Measurements from ENCODE around the gene PRXL2A. TPM values are rescaled to one million over a fixed set of nuclear protein-coding genes. Genes with fewer than 3 reads are reported as not detected.
"Not testable (repeated sequence)": the region's sequence is repeated elsewhere in the genome, so short reads cannot be mapped to it uniquely, and the experiment has no call there.

PRXL2A gene
- total RNA-seq, 1 donor from 2014 or later = 26.5 TPM

- DNase-seq (ENCODE audit: low spot score) = no peak
Measured at GRCh38 chr10:80411267-80411668, 2.9 kb downstream of the PRXL2A start.

- DNase-seq (ENCODE audit: low spot score) = peak; percentile 47
Measured at GRCh38 chr10:80411681-80412220, 3.4 kb downstream of the PRXL2A start.

- DNase-seq (ENCODE audit: low spot score) = peak; percentile 35
Measured at GRCh38 chr10:80412486-80412885, 4.1 kb downstream of the PRXL2A start.

- DNase-seq (ENCODE audit: low spot score) = peak; percentile 86
Measured at GRCh38 chr10:80413271-80413996, 5.1 kb downstream of the PRXL2A start.

- DNase-seq (ENCODE audit: low spot score) = no peak
Measured at GRCh38 chr10:80414142-80414895, 6.0 kb downstream of the PRXL2A start.

DNA sequence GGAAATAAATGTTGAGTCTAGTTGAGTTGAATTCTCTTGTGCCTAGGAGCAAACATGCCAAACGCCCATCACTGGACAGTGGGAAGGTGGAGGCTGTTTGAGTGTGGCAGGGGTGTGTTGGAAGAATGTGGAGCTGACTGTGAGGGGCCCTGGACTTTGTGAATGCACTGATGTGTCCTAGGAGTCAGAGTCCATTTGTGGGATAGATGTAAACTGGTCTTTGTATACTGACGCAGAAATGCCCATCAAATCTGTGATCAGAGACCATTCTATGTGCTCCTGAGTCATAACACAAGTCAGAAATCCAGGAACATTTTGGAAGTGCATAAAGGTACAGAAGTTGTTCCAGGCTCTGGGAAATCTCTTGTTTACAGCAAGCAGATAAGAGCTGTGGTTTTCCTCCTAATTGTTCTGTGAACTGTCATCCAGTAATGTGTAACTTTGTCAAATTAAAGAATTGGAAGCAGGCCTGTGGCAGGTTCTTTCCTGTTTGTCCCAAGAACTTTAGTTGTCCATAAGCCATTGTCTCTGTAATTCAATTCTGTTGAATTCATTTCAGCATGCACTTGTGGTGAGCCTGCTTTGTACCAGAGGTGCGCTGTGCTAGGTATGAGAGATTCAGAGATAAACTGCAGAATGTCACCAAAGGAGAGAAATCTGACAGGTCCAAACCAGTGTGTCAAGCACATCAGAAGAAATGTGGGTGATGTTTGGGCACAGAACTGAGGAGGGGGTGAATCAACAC, 7.6 kb downstream of the PRXL2A start:
- no peak for DNase-seq (ENCODE audit: low spot score)

GRCh38 chr10:80416479-80417098, 8.2 kb downstream of the PRXL2A start:
- peak; percentile 84 for DNase-seq (ENCODE audit: low spot score)

DNA sequence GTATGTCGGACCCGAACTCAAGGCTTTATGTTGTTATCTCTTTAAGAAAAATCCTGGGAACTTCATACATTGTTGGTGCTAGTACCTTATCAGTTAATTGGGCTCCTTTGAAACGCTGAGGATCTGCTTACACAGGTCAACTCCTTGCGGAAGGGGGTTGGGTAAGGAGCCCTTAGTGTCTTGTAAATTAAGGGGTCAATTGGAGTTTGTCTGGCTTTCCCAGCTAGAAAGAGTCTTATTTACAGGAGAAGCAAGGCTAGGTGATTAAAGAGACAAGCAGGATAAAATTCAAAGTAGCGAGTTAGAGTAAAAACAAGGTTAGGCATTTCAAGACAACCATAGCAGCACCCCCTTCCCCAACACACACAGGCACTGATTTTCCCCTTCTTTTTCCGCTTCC, 8.9 kb downstream of the PRXL2A start:
- DNase-seq (ENCODE audit: low spot score) = not testable (repeated sequence)

GRCh38 chr10:80421050-80421706, 12.8 kb downstream of the PRXL2A start:
- DNase-seq (ENCODE audit: low spot score) = no peak

DNA sequence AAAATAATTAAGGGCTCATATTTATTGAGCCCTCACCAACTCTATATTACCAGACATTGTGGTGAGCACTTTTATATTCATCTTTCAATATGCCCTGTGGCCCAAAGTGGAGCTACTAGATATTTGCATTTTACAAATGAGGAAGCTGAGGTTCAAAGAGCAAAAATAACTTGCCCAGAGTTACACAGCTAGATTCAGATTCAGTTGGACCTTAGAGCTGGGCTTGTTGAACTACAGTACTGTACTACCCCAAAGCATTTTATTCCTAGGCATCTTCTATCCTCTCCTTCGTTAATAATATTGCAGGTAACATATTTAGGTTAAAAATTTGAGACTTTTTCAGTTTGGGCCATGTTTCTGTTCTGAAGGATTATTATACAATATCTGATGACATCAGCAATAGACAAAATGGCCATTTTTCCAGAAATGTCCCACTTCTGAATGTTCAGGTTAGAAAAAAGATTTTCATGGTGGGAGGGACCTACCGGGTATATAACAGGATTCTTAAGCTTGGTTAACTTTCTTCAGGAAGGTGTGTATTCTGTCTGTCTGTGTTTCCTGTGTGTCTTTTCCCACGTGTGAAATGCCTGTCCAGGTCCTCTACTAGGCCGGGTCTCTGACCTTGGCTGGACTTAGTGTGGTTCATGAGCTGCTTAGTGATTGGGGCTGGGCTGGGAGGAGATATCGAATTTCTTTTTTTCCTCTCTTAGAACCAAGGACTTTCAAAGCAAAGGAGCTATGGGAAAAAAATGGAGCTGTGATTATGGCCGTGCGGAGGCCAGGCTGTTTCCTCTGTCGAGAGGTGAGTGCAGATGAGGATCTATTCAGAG, 13.6 kb downstream of the PRXL2A start:
- DNase-seq (ENCODE audit: low spot score) = no peak

- no peak for DNase-seq (ENCODE audit: low spot score)
Measured at GRCh38 chr10:80425901-80426300, 17.6 kb downstream of the PRXL2A start.

- DNase-seq (ENCODE audit: low spot score) = no peak
Measured at GRCh38 chr10:80427541-80427940, 19.2 kb downstream of the PRXL2A start.

- no peak for DNase-seq (ENCODE audit: low spot score)
Measured at GRCh38 chr10:80429521-80429973, 21.2 kb downstream of the PRXL2A start.

DNA sequence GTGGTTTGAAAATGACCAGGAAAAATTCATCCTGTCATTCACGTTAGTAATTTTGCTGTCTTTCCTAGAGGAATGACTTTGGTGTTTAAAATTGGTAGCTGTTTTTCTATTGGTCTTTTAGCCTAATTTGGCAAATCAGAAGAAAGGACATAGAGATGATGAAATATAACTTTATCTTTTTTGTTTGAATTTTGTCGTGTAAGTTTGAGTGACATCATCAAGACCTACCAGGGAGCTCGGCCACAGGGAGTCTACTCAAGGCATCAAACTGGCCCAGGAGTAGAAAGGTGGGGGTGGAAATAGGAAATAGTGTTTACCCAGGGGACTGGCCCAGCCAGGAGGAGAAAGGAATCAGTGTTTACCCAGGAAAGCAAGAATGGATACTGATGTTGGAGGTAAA, 24.8 kb downstream of the PRXL2A start:
- no peak for DNase-seq (ENCODE audit: low spot score)

DNA sequence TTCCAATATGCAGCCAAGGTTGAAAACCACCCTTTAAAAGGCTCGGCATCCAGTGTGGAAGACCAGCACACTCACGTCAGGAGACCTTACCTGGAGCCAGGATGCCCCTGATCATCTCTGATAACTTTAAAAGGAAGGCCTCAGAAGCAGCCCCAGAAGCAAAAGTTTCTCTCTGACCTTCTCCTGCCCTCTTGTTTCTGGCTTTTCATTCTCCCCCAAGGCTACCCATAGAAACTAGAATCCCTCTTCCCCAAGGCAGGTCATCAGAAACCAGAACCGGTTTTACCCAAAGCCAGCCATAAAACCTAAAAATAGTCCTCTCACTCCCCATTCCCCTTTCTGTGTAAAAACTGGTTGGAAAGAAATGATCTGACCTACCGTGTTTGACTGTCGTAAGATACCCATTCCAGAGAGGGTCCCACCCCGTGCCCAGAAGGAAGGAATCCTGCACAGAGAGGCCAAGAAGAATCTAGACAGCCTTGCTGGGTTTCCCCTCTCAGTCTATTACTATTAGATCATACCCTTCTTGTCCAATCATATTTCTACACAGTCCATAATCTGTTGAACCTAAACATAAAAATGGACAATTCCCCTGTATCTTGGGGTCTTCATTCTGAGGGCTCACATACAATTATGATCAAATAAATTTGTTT, 28.2 kb downstream of the PRXL2A start:
- peak; percentile 59 for DNase-seq (ENCODE audit: low spot score)

- no peak for DNase-seq (ENCODE audit: low spot score)
Measured at GRCh38 chr10:80437227-80437626, 28.9 kb downstream of the PRXL2A start.

- DNase-seq (ENCODE audit: low spot score) = no peak
Measured at GRCh38 chr10:80441831-80442230, 33.5 kb downstream of the PRXL2A start.

DNA sequence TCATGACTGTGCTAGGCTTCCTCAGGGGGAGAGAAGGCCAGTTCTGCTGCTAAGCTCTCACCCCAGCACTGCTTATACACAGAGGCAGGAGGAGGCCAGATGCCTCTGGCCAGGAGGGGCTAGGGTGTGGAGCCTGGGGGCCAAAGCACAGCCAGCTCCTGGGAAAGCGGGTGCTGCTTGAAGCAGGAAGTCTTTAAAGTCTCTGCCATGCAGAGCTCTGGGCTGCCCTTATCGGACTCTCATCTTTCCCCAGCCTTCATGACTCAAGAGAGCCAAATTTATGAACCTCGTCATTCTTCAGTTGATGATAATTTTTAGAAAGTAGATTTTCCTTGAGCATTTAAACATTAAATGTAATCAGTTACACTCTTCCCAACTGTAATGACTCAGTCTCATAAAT, 34.5 kb downstream of the PRXL2A start:
- peak; percentile 60 for DNase-seq (ENCODE audit: low spot score)

GRCh38 chr10:80443531-80443974, 35.2 kb downstream of the PRXL2A start:
- peak; percentile 58 for DNase-seq (ENCODE audit: low spot score)

Data from umbilical cord (tissue), 2 donors.